Stimulated activated CD4-positive, alpha-beta T cell treated with anti-CD3 and anti-CD28 coated beads, Interleukin-15, amount 100 ng/mL, for 48 hours (primary cell): ENCODE measurements around the gene CORO1A.
"Not testable (repeated sequence)": the region's sequence is repeated elsewhere in the genome, so short reads cannot be mapped to it uniquely, and the experiment has no call there.

ENCODE experiments used
- DNase-seq, 2 donors: peaks; one replicate each; pipeline ENCODE4 v3.0.0-alpha.2; 2020; ENCODE audit warnings: low read depth in 2 of 2

CORO1A gene

DNA sequence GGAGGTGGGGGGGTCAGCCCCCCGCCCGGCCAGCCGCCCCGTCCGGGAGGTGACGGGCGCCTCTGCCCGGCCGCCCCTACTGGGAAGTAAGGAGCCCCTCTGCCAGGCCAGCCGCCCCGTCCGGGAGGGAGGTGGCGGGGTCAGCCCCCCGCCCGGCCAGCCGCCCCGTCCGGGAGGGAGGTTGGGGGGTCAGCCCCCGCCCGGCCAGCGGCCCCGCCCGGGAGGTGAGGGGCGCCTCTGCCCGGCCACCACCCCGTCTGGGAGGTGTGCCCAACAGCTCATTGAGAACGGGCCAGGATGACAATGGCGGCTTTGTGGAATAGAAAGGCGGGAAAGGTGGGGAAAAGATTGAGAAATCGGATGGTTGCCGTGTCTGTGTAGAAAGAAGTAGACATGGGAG lies 13.3 kb upstream of the CORO1A start:
- not testable (repeated sequence) for DNase-seq

DNA sequence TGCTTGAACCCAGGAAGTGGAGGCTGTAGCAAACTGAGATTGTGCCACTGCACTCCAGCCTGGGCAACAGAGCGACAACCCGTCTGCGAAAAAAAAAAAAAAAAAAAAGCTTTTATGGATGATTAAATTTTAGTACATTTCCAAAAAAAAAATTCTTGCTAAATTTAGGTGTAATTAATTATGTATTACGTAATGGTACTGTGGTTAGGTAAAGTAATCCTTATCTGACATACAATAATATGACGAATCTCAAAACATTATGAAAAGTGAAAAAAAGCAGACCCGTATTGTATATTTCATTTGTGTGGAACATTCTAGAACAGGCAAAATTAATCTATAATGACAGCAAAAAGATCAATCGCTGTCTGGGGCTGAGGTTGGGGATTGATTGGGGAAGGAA lies 10.3 kb upstream of the CORO1A start:
- DNase-seq = no peak

DNA sequence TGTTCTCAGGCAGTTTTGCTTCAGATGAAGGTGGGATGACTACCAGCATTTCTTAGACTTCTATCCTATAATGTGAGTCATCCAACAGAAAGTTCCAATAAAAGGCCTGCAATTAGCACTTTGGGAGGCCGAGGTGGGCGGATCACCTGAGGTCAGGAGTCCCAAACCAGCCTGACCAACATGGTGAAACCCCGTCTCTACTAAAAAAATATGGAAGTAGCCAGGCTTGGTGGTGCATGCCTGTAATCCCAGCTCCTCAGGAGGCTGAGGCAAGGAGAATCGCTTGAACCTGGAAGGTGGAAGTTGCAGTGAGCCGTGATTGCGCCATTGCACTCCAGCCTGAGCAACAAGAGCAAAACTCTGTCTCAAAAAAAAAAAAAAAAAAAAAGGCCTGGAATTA lies 6.5 kb upstream of the CORO1A start:
- DNase-seq = not testable (repeated sequence)

DNA sequence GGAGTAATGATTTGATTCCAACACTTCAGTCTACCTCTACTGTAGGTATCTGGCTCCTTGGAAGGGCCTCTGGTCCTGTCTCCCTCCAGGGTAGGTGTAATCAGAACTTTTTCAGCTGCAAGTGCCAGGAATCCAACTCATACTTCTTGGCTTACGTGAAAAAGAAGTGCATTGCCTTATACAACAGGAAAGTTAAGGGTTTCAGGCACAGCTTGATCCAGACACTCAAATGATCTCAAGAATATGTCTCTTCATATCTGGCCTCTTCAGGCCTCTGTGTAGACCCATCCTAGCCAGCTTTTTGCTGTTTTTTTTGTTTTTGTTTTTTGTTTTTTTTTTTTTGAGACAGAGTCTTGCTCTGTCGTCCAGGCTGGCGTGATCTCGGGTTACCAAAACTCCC lies 4.2 kb upstream of the CORO1A start:
- DNase-seq = no peak

DNA sequence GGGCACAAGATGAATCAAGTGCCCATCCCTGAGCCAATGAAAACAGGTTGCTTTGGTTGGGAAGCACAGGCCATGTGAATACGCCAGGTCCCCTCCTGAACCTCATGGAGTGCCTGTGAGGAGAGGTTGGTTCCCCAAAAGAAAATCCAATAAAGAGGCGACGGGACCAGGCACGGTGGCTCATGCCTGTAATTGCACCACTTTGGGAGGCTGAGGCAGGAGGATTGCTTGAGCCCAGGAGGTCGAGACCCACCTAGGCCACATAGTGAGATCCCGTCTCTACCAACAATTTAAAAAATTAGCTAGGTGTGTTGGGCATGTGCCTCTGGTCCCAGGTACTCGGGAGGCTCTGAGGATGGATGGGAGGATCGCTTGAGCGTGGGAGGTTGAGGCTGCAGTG lies 3.5 kb upstream of the CORO1A start:
- DNase-seq = no peak

DNA sequence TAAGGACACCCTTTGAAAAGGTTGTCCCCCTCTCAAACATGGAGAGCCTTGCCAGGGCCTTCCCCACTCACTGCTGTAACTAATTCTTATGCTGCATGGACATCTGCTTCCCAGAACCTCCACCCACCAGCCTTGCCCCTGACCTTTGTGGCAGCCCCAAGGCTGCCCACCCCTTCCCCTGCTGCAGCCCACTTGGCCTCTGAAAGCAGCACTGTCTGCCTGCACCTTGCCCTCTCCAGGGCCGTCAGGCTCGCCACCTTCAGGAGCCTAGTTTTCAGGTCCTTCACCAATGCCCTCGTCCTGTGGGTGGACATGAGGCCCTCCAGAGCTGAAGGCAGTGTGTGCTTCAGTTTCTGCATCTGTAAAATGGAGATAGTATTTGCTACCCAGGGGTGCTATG lies 2.7 kb upstream of the CORO1A start:
- DNase-seq = no peak

DNA sequence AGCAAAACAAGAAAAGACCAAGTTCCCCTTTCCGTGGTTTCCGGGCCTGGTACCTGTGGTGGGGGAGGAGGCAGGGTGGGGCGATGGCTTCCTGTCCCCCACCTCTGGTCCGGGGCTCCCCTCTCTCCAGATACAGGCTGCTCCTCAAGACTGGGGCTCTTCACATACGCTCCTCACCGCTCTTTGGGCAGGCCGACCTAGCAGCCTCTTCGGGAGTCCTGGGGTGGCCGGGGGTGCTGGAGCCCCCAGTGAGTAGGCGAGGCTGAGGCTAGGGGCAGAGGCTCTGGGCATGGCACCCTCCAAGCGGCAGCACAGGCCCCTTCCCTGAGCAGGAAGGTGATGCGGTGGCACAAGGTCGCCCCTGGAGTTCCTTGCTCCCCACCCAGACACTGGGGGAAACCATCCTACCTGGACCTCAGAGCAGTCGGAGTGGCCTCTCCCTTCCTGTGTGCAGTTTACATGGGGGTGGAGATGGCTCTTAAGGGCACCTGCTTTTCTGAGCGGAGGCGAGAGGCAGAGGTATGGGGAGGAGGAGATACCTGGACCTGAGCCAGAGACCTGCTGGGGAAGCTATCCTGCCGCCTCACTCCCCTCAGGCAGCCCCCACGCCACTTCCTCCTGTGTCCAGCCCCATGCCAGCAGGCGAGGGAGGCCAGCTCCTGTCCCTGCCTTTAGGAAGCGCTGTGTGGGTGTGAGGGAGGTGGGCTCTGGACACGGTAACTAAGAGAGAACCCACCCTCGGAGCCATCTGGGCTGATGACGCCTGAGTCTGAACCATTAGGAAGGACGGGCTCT lies 891 bp downstream of the CORO1A start:
- DNase-seq = peak; percentile 51 to 58

DNA sequence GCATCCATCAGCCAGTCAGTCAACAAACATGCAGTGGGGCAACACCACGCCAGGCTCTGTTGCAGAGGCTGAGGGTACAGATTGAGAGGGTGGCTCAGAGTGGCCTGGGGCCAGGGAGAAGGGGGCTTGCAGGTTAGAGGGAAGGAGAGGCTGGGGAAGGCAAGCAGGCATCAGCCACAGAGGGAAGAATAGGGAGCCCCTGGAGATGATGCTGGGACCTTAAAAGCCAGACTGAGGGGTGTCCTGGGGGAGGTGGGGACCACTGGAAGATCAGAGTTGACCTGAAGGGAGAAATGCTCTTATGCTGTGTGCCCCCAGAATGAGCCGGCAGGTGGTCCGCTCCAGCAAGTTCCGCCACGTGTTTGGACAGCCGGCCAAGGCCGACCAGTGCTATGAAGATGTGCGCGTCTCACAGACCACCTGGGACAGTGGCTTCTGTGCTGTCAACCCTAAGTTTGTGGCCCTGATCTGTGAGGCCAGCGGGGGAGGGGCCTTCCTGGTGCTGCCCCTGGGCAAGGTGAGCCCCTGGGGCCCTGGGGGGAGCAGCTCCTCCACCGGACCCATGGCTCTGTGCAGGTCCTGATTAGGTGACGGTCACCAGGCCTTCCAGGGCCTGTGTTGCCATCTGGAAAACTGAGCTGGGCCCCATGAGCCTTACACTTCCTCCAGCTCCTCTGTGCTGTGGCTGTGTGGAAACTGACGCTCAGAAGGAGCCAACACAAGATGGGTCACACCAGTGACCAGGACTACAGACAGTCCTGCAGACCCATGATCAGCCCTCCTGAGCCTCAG lies 1.7 kb downstream of the CORO1A start:
- DNase-seq = peak in 1 of 2 donors; percentile 14

DNA sequence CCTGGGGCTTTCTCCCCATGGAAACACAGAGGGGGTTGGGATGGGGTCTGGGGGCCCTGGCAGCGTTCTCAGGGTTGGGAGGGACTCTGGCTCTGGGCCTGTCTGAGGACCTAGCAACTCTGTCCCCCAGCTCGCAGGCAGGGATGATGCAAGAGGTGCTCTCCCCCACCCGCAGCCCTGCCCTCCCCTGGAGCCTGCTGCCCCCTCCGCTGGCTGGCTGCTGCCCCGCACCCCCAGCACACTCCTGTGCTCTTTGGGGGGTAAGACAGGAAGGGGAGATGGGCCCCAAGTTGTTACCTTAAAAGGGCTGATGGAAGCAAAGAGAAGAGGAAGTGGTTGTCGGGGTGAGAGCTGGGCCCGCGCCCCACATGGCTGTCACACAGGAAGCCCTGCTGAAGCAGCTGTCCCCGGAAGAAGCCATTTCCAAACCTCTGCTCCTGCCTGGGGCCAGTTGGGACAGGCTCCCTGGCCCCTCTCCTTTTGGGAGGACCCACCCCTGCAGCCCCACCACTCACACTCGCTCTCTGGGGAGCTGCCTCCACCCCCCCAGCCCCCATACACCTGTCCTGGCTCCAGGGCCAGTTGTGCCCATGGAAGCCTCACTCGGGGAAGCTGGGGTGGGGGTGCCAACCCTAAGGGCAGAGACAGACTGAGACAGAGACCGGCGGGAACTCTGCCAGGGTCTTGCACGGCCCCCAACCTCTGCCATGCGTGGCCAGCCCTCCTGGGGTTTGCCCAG lies 2.5 kb downstream of the CORO1A start:
- DNase-seq = peak; percentile 71 to 72

DNA sequence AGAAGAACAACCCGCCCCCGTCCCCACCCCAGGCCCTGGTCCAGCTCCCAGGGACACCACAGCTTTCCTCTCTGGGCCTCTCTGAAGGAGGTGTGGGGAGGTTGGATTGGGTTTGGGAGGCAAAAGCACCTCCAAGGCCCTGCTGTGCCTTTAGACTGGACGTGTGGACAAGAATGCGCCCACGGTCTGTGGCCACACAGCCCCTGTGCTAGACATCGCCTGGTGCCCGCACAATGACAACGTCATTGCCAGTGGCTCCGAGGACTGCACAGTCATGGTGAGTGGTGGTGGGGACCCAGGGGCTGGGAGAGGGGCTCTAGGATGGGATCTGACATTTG lies 3.0 kb downstream of the CORO1A start:
- DNase-seq = peak in 1 of 2 donors; percentile 13

DNA sequence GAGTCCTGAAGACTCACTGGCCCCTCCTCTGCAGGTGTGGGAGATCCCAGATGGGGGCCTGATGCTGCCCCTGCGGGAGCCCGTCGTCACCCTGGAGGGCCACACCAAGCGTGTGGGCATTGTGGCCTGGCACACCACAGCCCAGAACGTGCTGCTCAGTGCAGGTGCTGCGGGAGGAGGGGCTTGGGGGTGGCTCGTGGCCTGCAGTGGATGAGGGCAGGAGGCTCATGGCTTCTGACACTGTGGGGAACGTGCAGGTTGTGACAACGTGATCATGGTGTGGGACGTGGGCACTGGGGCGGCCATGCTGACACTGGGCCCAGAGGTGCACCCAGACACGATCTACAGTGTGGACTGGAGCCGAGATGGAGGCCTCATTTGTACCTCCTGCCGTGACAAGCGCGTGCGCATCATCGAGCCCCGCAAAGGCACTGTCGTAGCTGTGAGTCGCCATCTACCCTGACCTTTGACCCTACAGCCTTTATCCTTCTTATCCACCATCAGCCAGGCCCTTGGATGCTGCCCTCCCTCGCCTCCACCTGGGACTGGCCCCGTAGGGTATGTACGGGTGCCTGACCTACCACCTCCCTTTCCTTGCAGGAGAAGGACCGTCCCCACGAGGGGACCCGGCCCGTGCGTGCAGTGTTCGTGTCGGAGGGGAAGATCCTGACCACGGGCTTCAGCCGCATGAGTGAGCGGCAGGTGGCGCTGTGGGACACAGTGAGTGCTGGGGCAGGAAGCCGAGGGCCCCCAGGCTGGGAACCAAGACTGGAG lies 3.6 kb downstream of the CORO1A start:
- DNase-seq = peak; percentile 76 to 85

DNA sequence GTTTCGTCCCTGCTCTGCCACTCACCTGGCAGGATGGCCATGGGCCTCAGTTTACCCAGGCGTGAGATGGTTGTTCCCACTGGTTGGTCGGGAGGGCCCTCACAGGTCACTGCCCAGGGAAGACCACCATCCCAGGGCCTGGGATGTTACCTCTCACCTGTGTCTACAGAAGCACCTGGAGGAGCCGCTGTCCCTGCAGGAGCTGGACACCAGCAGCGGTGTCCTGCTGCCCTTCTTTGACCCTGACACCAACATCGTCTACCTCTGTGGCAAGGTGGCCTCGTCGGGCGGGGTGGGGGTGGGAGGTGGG lies 4.1 kb downstream of the CORO1A start:
- no peak for DNase-seq

DNA sequence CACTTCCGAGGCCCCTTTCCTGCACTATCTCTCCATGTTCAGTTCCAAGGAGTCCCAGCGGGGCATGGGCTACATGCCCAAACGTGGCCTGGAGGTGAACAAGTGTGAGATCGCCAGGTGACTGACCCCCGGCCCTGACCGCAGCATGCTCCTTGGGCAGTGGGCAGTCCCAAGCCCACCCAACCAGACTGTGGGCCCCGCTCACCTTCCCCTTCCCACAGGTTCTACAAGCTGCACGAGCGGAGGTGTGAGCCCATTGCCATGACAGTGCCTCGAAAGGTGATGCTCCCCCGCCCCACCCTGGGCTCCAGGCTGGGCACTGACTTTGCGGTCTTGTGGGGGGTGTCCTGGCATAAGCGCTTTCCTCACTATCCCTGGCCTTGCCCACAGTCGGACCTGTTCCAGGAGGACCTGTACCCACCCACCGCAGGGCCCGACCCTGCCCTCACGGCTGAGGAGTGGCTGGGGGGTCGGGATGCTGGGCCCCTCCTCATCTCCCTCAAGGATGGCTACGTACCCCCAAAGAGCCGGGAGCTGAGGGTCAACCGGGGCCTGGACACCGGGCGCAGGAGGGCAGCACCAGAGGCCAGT lies 4.7 kb downstream of the CORO1A start:
- no peak for DNase-seq

DNA sequence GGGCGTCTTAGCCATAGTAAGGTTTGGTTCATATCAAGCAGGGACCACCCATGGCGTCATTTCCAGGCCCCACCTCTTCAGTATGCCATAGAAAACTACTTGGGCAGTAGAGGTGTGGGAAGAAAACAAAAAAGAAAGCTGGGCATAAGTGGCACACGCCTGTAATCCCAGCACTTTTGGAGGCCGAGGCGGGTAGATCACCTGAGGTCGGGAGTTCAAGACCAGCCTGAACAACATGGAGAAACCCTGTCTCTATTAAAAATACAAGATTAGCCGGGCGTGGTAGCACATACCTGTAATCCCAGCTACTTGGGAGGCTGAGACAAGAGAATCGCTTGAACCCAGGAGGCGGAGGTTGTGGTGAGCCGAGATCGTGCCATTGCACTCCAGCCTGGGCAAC lies 7.8 kb downstream of the CORO1A start:
- not testable (repeated sequence) for DNase-seq

DNA sequence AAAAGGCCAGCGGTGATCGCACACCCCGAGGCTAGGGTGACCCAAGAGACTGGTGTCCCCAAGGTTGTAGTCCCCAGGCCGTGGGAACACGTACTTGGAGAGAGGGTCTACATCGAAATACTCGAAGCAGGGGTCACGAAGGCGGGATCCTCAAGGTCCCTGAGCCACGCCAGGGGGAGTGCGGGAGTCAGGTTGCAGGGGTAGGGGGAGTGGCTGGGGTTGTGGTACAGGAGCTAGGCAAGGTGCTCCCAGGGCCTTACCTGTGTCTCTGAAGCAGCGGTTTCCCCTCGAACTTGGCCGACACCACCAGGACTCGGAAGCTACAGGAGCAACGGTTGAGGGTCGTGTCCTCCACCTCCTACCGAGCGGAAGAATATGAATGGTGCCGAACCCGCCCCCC lies 9.7 kb downstream of the CORO1A start:
- DNase-seq = not testable (repeated sequence)

DNA sequence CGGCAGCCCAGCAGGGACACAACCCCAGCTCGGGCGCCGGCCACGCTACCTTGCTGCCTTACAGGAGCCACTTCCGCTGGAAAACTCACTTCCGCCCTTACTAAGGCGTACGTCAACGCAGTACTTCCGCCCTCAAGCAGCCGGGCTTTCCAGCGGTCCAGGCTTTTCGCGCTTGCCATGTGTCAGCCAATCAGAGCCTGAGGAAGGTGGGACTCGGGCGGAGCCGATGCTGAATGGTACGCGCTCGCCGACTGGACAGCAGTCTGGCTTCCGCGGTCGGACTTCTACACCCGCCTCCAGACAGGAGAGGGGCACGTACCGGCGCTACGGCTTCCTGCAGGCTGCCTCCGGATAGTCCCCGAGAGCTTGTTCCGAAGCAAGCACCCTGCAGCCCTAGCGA lies 10.2 kb downstream of the CORO1A start, which contains the start of the genes BOLA2B and SLX1A:
Gene BOLA2B (minus strand): TSS at position 52 of the 400 bp plus-strand sequence. CDS start 71 bp downstream, outside the sequence.
Gene SLX1A (plus strand): TSS at position 261 of the 400 bp plus-strand sequence. CDS start 210 bp downstream, outside the sequence.
- not testable (repeated sequence) for DNase-seq

DNA sequence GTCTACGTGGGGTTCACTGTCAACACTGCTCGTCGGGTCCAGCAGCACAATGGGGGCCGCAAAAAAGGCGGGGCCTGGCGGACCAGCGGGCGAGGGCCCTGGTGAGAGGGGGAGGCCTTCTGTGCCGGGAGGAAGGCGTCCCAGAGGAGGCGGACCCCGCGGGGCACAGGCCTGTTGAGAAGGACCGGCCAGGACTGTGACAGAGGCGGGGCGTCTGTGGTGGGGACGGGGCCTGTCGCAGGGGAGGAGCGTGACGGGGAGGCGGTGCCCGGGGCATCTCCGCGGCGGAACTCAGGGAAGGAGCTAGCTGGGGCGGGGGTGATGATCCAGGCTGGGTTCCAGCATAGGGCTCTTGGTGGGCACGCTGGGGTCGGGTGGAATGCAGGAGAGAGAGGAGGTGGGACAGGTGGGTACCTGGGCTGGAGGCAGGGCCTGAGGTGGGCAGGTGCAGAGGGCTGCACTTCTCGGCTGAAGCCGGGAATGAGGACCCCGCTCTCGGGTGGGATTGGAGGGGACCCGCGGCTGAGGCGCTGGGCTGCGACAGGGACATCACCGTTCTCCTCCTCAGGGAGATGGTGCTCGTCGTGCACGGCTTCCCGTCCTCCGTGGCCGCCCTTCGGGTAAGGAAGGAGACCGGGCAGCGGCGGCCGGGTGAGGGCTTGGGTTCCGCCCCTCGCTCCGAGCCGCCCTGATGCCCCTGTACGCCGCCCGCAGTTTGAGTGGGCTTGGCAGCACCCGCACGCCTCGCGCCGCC lies 10.9 kb downstream of the CORO1A start:
- not testable (repeated sequence) for DNase-seq

DNA sequence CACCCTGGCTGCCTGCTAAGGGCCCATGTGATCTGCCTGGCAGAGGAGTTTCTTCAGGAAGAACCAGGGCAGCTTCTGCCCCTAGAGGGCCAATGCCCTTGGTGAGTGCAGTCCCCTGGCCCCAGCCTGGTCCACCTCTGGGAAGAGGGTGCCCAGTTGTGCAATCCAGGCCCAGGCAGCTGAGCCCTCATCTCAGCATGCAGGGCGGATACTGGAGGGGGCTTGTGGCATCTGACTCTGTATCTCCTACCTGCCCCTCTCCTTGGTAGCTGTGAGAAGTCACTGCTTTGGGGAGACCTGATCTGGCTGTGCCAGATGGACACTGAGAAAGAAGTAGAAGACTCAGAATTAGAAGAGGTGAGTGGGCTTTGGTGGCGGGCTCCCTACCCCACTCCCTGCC lies 13.6 kb downstream of the CORO1A start:
- not testable (repeated sequence) for DNase-seq

DNA sequence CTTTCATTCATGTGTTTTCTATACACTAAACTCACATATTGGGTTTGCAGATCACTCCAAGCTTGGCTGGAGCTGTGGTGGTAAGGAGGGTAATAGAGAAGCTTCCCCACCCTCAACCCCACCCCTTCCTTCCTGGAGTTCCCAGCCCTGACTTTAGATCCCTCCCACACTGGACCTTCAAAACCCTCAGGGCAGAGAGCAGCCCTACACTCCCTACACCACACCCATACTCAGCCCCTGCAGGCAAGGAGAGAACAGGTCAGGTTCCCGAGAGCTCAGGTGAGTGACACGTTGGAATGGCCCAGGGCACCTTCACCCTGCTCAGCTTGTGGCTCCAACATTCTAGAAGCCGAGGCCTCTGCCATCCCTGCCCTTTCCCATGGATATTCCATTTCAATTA lies 15.6 kb downstream of the CORO1A start, which contains the start of gene SULT1A3:
Gene SULT1A3 (plus strand): TSS at position 207 of the 400 bp plus-strand sequence. CDS start 1,474 bp downstream, outside the sequence.
- DNase-seq = not testable (repeated sequence)
